HEK293T (cell line): ENCODE results near the gene PTDSS2.

Source experiments
- L3MBTL2 ChIP-seq: fragments of 450-650 bp; conservative IDR thresholded peaks from 2 replicates; pipeline ENCODE4 v1.6.1; 2016; ENCODE audit warnings: mild to moderate bottlenecking
- TARDBP ChIP-seq: fragments of 450-650 bp; IDR thresholded peaks from 2 replicates; pipeline ENCODE4 v1.6.1; 2016

GRCh38 chr11:504053-504993 is 54.2 kb downstream of the PTDSS2 start:
- TF ChIP-seq TARDBP, result no peak
- TF ChIP-seq L3MBTL2, result no peak
